Keratinocyte (primary cell): ENCODE data around the gene WFDC1. TPM values are rescaled to one million over a fixed set of nuclear protein-coding genes. Genes with fewer than 3 reads are reported as not detected.

ENCODE experiments used
- DNase-seq: peaks from one replicate; pipeline ENCODE4 v3.0.0-alpha.2; 2011; ENCODE audit warnings: low read depth, missing footprints, low spot score
- FAIRE-seq: peaks from 2 replicates; lab custom pipeline; 2011; peaks lifted over from hg19 to GRCh38; lab: Jason Lieb, UNC
- H2AFZ ChIP-seq: 2 replicates; pipeline ENCODE4 v1.6.0; 2012; ENCODE audit warnings: low read length, control low read depth, inconsistent platforms; ENCODE audit not compliant: control insufficient read depth
- H3K27ac ChIP-seq: 2 replicates; pipeline ENCODE4 v1.5.1; 2011; ENCODE audit warnings: low read length; ENCODE audit not compliant: control insufficient read depth, insufficient read depth
- H3K27me3 ChIP-seq: 3 replicates; pipeline ENCODE4 v1.6.0; 2011; ENCODE audit warnings: low read length; ENCODE audit not compliant: control insufficient read depth, insufficient read depth; ENCODE audit errors: extremely low read depth
- H3K36me3 ChIP-seq, 2 experiments: 2 replicates in 1 of 2; 3 replicates in 1 of 2; pipeline ENCODE4 v1.5.1; 2011; ENCODE audit warnings: low read length in 2 of 2, mild to moderate bottlenecking in 1 of 2; ENCODE audit not compliant: control insufficient read depth in 2 of 2, insufficient read depth in 2 of 2; ENCODE audit errors: extremely low read depth in 1 of 2
- H3K4me1 ChIP-seq: 3 replicates; pipeline ENCODE4 v1.5.1; 2011; ENCODE audit warnings: low read length; ENCODE audit not compliant: control insufficient read depth, insufficient read depth; ENCODE audit errors: extremely low read depth
- H3K4me2 ChIP-seq: 3 replicates; pipeline ENCODE4 v1.6.0; 2011; ENCODE audit warnings: low read depth, low read length; ENCODE audit not compliant: control insufficient read depth, insufficient read depth; ENCODE audit errors: extremely low read depth
- H3K4me3 ChIP-seq, 3 experiments: fragments of 200-600 bp in 1 of 3; sonication (generic) in 1 of 3; 2 replicates in 2 of 3; 3 replicates in 1 of 3; pipeline ENCODE4 v1.5.1; 2011 to 2016; ENCODE audit warnings: low read length in 3 of 3, mild to moderate bottlenecking in 3 of 3, control low read depth in 2 of 3, inconsistent platforms in 1 of 3, low read depth in 1 of 3, mixed read lengths in 1 of 3, mixed run types in 1 of 3, moderate library complexity in 1 of 3; ENCODE audit not compliant: control insufficient read depth in 2 of 3, insufficient read depth in 2 of 3; ENCODE audit errors: extremely low read depth in 1 of 3
- H3K79me2 ChIP-seq: 2 replicates; pipeline ENCODE4 v1.6.0; 2012; ENCODE audit warnings: low read length; ENCODE audit not compliant: control insufficient read depth, insufficient read depth
- H3K9ac ChIP-seq: 3 replicates; pipeline ENCODE4 v1.6.0; 2011; ENCODE audit warnings: low read length; ENCODE audit not compliant: control insufficient read depth, insufficient read depth; ENCODE audit errors: extremely low read depth
- H3K9me1 ChIP-seq: 3 replicates; pipeline ENCODE4 v1.6.0; 2011; ENCODE audit warnings: low read length; ENCODE audit not compliant: control insufficient read depth, insufficient read depth; ENCODE audit errors: extremely low read depth
- H3K9me3 ChIP-seq: 2 replicates; pipeline ENCODE4 v1.5.1; 2012; ENCODE audit warnings: low read depth, low read length; ENCODE audit not compliant: control insufficient read depth
- H4K20me1 ChIP-seq: 3 replicates; pipeline ENCODE4 v1.6.0; 2011; ENCODE audit warnings: low read length; ENCODE audit not compliant: control insufficient read depth, insufficient read depth; ENCODE audit errors: extremely low read depth
- CTCF ChIP-seq, 3 experiments: IDR thresholded peaks in 1 of 3; conservative IDR thresholded peaks in 1 of 3; optimal IDR thresholded peaks in 1 of 3; 2 replicates in 2 of 3; 3 replicates in 1 of 3; pipeline versions ENCODE3 to v1.5.1; 2011; ENCODE audit warnings: low read length in 3 of 3, mild to moderate bottlenecking in 3 of 3, moderate library complexity in 2 of 3, control low read depth in 1 of 3, inconsistent platforms in 1 of 3; ENCODE audit not compliant: insufficient read depth in 2 of 3; ENCODE audit errors: extremely low read depth in 1 of 3
- EZH2 ChIP-seq: IDR thresholded peaks from one replicate; pipeline ENCODE4 v1.6.1; 2012; ENCODE audit warnings: inconsistent platforms, mild to moderate bottlenecking, low read length, moderate library complexity
- dilution Hi-C: fragments of 300-500 bp; cut with MboI; formaldehyde crosslinking; loops from one replicate; pipeline ENCODE4 v1.7.0; 2020; ENCODE audit warnings: low sequenced_read_pairs; ENCODE audit not compliant: extremely low pct_ligation_motif_present
- polyA plus RNA-seq, 5 experiments: library from polyadenylated mRNA; depleted of rRNA in 3 of 5; stranded (reverse) in 3 of 5; stranded (forward) in 1 of 5; unstranded in 1 of 5; fragments of >200 nt; gene quantifications; 1 replicate in 1 of 5; 2 replicates in 3 of 5; 3 replicates in 1 of 5; pipeline versions ENCODE4 v1.2.1 to v1.2.3, GENCODE V29; 2011 to 2012; ENCODE audit warnings: missing spikeins in 2 of 5, low read depth in 1 of 5, low replicate concordance in 1 of 5

WFDC1 gene
- polyA plus RNA-seq, 1 donor (not counting 4 experiments of a cell fraction or from before 2014, with no cell fraction given): not detected

- H3K4me2 ChIP-seq: no peak overlapping the region
- FAIRE-seq: no peak
- H3K9ac ChIP-seq: no peak overlapping the region
- H2AFZ ChIP-seq: no peak overlapping the region
- no peak overlapping the region for H3K27ac ChIP-seq
- H3K79me2 ChIP-seq: no peaks in the 10 kb centered on the region
- H3K9me3 ChIP-seq: peaks cover 3% of the 10 kb centered on the region
- no peaks in the 10 kb centered on the region for H3K36me3 ChIP-seq
- no peaks in the 10 kb centered on the region for H3K4me1 ChIP-seq
- TF ChIP-seq EZH2 (no peak), CTCF (optimal IDR thresholded peaks at IDR 0.05 in 1 of 3, IDR thresholded peaks at IDR 0.05 in 1 of 3, conservative IDR thresholded peaks at IDR 0.05 in 1 of 3; ENCODE audit: extremely low read depth in 1 of 3, insufficient read depth in 2 of 3, low read length in 3 of 3) (no peak)
- no peaks in the 10 kb centered on the region for H3K9me1 ChIP-seq
- H4K20me1 ChIP-seq: no peaks in the 10 kb centered on the region
- DNase-seq: no peak
- dilution Hi-C loops: no loop called here
- no peak overlapping the region for H3K4me3 ChIP-seq
- peaks cover 34% of the 10 kb centered on the region for H3K27me3 ChIP-seq
Observed at GRCh38 chr16:84319146-84319760, 24.6 kb downstream of the WFDC1 start.

- Histone ChIP-seq H2AFZ (no peak overlapping the region), H3K27ac (no peak overlapping the region), H3K4me1 (no peaks in the 10 kb centered on the region), H3K4me2 (no peak overlapping the region), H3K4me3 (no peak overlapping the region), H3K36me3 (no peaks in the 10 kb centered on the region), H4K20me1 (no peaks in the 10 kb centered on the region), H3K27me3 (peaks cover 27% of the 10 kb centered on the region), H3K79me2 (no peaks in the 10 kb centered on the region), H3K9me3 (peaks cover 3% of the 10 kb centered on the region), H3K9me1 (no peaks in the 10 kb centered on the region), H3K9ac (no peak overlapping the region)
- TF ChIP-seq CTCF (optimal IDR thresholded peaks at IDR 0.05 in 1 of 3, IDR thresholded peaks at IDR 0.05 in 1 of 3, conservative IDR thresholded peaks at IDR 0.05 in 1 of 3; ENCODE audit: extremely low read depth in 1 of 3, insufficient read depth in 2 of 3, low read length in 3 of 3) (no peak), EZH2 (no peak)
- FAIRE-seq: no peak
- no peak for DNase-seq
- dilution Hi-C loops: no loop called here
Observed at GRCh38 chr16:84320511-84320910, 25.8 kb downstream of the WFDC1 start.
